Keratinocyte (primary cell): ENCODE data around the gene VSIG10L2. TPM values are rescaled to one million over a fixed set of nuclear protein-coding genes. Genes with fewer than 3 reads are reported as not detected.

Source experiments
- DNase-seq: peaks from one replicate; pipeline ENCODE4 v3.0.0-alpha.2; 2011; ENCODE audit warnings: low read depth, missing footprints, low spot score
- FAIRE-seq: peaks from 2 replicates; lab custom pipeline; 2011; peaks lifted over from hg19 to GRCh38; lab: Jason Lieb, UNC
- H2AFZ ChIP-seq: 2 replicates; pipeline ENCODE4 v1.6.0; 2012; ENCODE audit warnings: low read length, control low read depth, inconsistent platforms; ENCODE audit not compliant: control insufficient read depth
- H3K27ac ChIP-seq: 2 replicates; pipeline ENCODE4 v1.5.1; 2011; ENCODE audit warnings: low read length; ENCODE audit not compliant: control insufficient read depth, insufficient read depth
- H3K27me3 ChIP-seq: 3 replicates; pipeline ENCODE4 v1.6.0; 2011; ENCODE audit warnings: low read length; ENCODE audit not compliant: control insufficient read depth, insufficient read depth; ENCODE audit errors: extremely low read depth
- H3K36me3 ChIP-seq, 2 experiments: 2 replicates in 1 of 2; 3 replicates in 1 of 2; pipeline ENCODE4 v1.5.1; 2011; ENCODE audit warnings: low read length in 2 of 2, mild to moderate bottlenecking in 1 of 2; ENCODE audit not compliant: control insufficient read depth in 2 of 2, insufficient read depth in 2 of 2; ENCODE audit errors: extremely low read depth in 1 of 2
- H3K4me1 ChIP-seq: 3 replicates; pipeline ENCODE4 v1.5.1; 2011; ENCODE audit warnings: low read length; ENCODE audit not compliant: control insufficient read depth, insufficient read depth; ENCODE audit errors: extremely low read depth
- H3K4me2 ChIP-seq: 3 replicates; pipeline ENCODE4 v1.6.0; 2011; ENCODE audit warnings: low read depth, low read length; ENCODE audit not compliant: control insufficient read depth, insufficient read depth; ENCODE audit errors: extremely low read depth
- H3K4me3 ChIP-seq, 3 experiments: fragments of 200-600 bp in 1 of 3; sonication (generic) in 1 of 3; 2 replicates in 2 of 3; 3 replicates in 1 of 3; pipeline ENCODE4 v1.5.1; 2011 to 2016; ENCODE audit warnings: low read length in 3 of 3, mild to moderate bottlenecking in 3 of 3, control low read depth in 2 of 3, inconsistent platforms in 1 of 3, low read depth in 1 of 3, mixed read lengths in 1 of 3, mixed run types in 1 of 3, moderate library complexity in 1 of 3; ENCODE audit not compliant: control insufficient read depth in 2 of 3, insufficient read depth in 2 of 3; ENCODE audit errors: extremely low read depth in 1 of 3
- H3K79me2 ChIP-seq: 2 replicates; pipeline ENCODE4 v1.6.0; 2012; ENCODE audit warnings: low read length; ENCODE audit not compliant: control insufficient read depth, insufficient read depth
- H3K9ac ChIP-seq: 3 replicates; pipeline ENCODE4 v1.6.0; 2011; ENCODE audit warnings: low read length; ENCODE audit not compliant: control insufficient read depth, insufficient read depth; ENCODE audit errors: extremely low read depth
- H3K9me1 ChIP-seq: 3 replicates; pipeline ENCODE4 v1.6.0; 2011; ENCODE audit warnings: low read length; ENCODE audit not compliant: control insufficient read depth, insufficient read depth; ENCODE audit errors: extremely low read depth
- H3K9me3 ChIP-seq: 2 replicates; pipeline ENCODE4 v1.5.1; 2012; ENCODE audit warnings: low read depth, low read length; ENCODE audit not compliant: control insufficient read depth
- H4K20me1 ChIP-seq: 3 replicates; pipeline ENCODE4 v1.6.0; 2011; ENCODE audit warnings: low read length; ENCODE audit not compliant: control insufficient read depth, insufficient read depth; ENCODE audit errors: extremely low read depth
- CTCF ChIP-seq, 3 experiments: IDR thresholded peaks in 1 of 3; conservative IDR thresholded peaks in 1 of 3; optimal IDR thresholded peaks in 1 of 3; 2 replicates in 2 of 3; 3 replicates in 1 of 3; pipeline versions ENCODE3 to v1.5.1; 2011; ENCODE audit warnings: low read length in 3 of 3, mild to moderate bottlenecking in 3 of 3, moderate library complexity in 2 of 3, control low read depth in 1 of 3, inconsistent platforms in 1 of 3; ENCODE audit not compliant: insufficient read depth in 2 of 3; ENCODE audit errors: extremely low read depth in 1 of 3
- EZH2 ChIP-seq: IDR thresholded peaks from one replicate; pipeline ENCODE4 v1.6.1; 2012; ENCODE audit warnings: inconsistent platforms, mild to moderate bottlenecking, low read length, moderate library complexity
- dilution Hi-C: fragments of 300-500 bp; cut with MboI; formaldehyde crosslinking; loops from one replicate; pipeline ENCODE4 v1.7.0; 2020; ENCODE audit warnings: low sequenced_read_pairs; ENCODE audit not compliant: extremely low pct_ligation_motif_present
- polyA plus RNA-seq, 5 experiments: library from polyadenylated mRNA; depleted of rRNA in 3 of 5; stranded (reverse) in 3 of 5; stranded (forward) in 1 of 5; unstranded in 1 of 5; fragments of >200 nt; gene quantifications; 1 replicate in 1 of 5; 2 replicates in 3 of 5; 3 replicates in 1 of 5; pipeline versions ENCODE4 v1.2.1 to v1.2.3, GENCODE V29; 2011 to 2012; ENCODE audit warnings: missing spikeins in 2 of 5, low read depth in 1 of 5, low replicate concordance in 1 of 5

The VSIG10L2 gene
- polyA plus RNA-seq, 1 donor (not counting 4 experiments of a cell fraction or from before 2014, with no cell fraction given) = 0.09 TPM

- Histone ChIP-seq H3K4me1 (peaks cover 15% of the 10 kb centered on the region), H3K9me1 (no peaks in the 10 kb centered on the region), H4K20me1 (no peaks in the 10 kb centered on the region), H3K9me3 (no peaks in the 10 kb centered on the region), H3K9ac (no peak overlapping the region), H3K27me3 (peaks cover 4% of the 10 kb centered on the region), H3K36me3 (no peaks in the 10 kb centered on the region), H2AFZ (peak overlapping the region; percentile 75), H3K79me2 (no peaks in the 10 kb centered on the region), H3K4me3 (peak overlapping the region in 2 of 3 experiments; percentile 52 to 63), H3K4me2 (peak overlapping the region; percentile 83), H3K27ac (no peak overlapping the region)
- FAIRE-seq (peak; percentile 29), DNase-seq (no peak)
- dilution Hi-C loops = no loop called here
- TF ChIP-seq CTCF (optimal IDR thresholded peaks at IDR 0.05 in 1 of 3, IDR thresholded peaks at IDR 0.05 in 1 of 3, conservative IDR thresholded peaks at IDR 0.05 in 1 of 3; ENCODE audit: extremely low read depth in 1 of 3, insufficient read depth in 2 of 3, low read length in 3 of 3) = no peak
- TF ChIP-seq EZH2 = no peak
These were observed 11.9 kb downstream of the VSIG10L2 start for GRCh38 chr11:125957618-125958332.

- dilution Hi-C loops = no loop called here
- FAIRE-seq (no peak), DNase-seq (no peak)
- Histone ChIP-seq H3K27me3 (peaks cover 4% of the 10 kb centered on the region), H3K4me2 (no peak overlapping the region), H3K4me3 (no peak overlapping the region), H3K9me1 (no peaks in the 10 kb centered on the region), H4K20me1 (no peaks in the 10 kb centered on the region), H3K36me3 (no peaks in the 10 kb centered on the region), H2AFZ (no peak overlapping the region), H3K9ac (no peak overlapping the region), H3K4me1 (peaks cover 4% of the 10 kb centered on the region), H3K9me3 (no peaks in the 10 kb centered on the region), H3K79me2 (no peaks in the 10 kb centered on the region), H3K27ac (no peak overlapping the region)
- TF ChIP-seq CTCF (optimal IDR thresholded peaks at IDR 0.05 in 1 of 3, IDR thresholded peaks at IDR 0.05 in 1 of 3, conservative IDR thresholded peaks at IDR 0.05 in 1 of 3; ENCODE audit: extremely low read depth in 1 of 3, insufficient read depth in 2 of 3, low read length in 3 of 3) (no peak), EZH2 (no peak)
These were observed 13.1 kb downstream of the VSIG10L2 start for GRCh38 chr11:125958872-125959400.
